ENCODE measurements around the gene AXIN1. TPM values are rescaled to one million over a fixed set of nuclear protein-coding genes. Genes with fewer than 3 reads are reported as not detected.

The AXIN1 gene
- total RNA-seq, 1 experiment from 2014 or later = 53.3 TPM

GRCh38 chr16:340370-341091 is 12.0 kb downstream of the AXIN1 start:
- no peak for TF ChIP-seq TCF7L2 (IDR thresholded peaks at IDR 0.05; ENCODE audit: low read depth, low read length)
- no peak for TF ChIP-seq REST (IDR thresholded peaks at IDR 0.05; ENCODE audit: insufficient read depth in 1 of 2, low read depth in 2 of 2, low read length in 1 of 2)
- no peak for TF ChIP-seq CTCF (IDR thresholded peaks at IDR 0.05)
- no peak for TF ChIP-seq SIN3A (IDR thresholded peaks at IDR 0.05; ENCODE audit: borderline replicate concordance, insufficient read depth, low read depth, low read length)
- no peak for TF ChIP-seq POLR2AphosphoS5 (IDR thresholded peaks at IDR 0.05; ENCODE audit: low read depth, low read length)
- BruUV-seq (replicated peaks) = no TSS peak
- intact Hi-C loops (cut with micrococcal nuclease; ENCODE audit: unreplicated experiment) = no loop called here
- ATAC-seq = no peak
- H3K9me3 ChIP-seq (ENCODE audit: control insufficient read depth, insufficient read depth, low read depth, low read length) = no peaks in the 10 kb centered on the region
- H3K36me3 ChIP-seq (ENCODE audit: control insufficient read depth, insufficient read depth, low read length) = no peaks in the 10 kb centered on the region
- POLR2A ChIA-PET = interaction anchor here (0.6 to 0.7 kb wide), 2 partner anchors 115 to 171 kb away, joined by 3 read pairs; no protein-coding TSS in a partner anchor
- CTCF ChIA-PET = no interaction called here
- no peak overlapping the region for H3K27ac ChIP-seq (ENCODE audit: low read length)
- H3K4me3 ChIP-seq (ENCODE audit: low read depth in 2 of 2, low read length in 2 of 2) = no peak overlapping the region
- no peaks in the 10 kb centered on the region for H3K27me3 ChIP-seq (ENCODE audit: control insufficient read depth, insufficient read depth, low read length)
- in situ Hi-C loops (cut with HindIII; ENCODE audit: low pct_unique_long_range_greater_than_20kb, low sequenced_read_pairs) = no loop called here
- DNase-seq (ENCODE audit: low read depth, low spot score) = no peak
- peaks cover 5% of the 10 kb centered on the region; the same call in 1 of the 2 replicates for H3K4me1 ChIP-seq (ENCODE audit: control insufficient read depth, insufficient read depth, low read length)

GRCh38 chr16:339680-340079 is 12.8 kb downstream of the AXIN1 start:
- TF ChIP-seq SIN3A (IDR thresholded peaks at IDR 0.05; ENCODE audit: borderline replicate concordance, insufficient read depth, low read depth, low read length) (no peak), REST (IDR thresholded peaks at IDR 0.05; ENCODE audit: insufficient read depth in 1 of 2, low read depth in 2 of 2, low read length in 1 of 2) (no peak), TCF7L2 (IDR thresholded peaks at IDR 0.05; ENCODE audit: low read depth, low read length) (no peak), POLR2AphosphoS5 (IDR thresholded peaks at IDR 0.05; ENCODE audit: low read depth, low read length) (no peak), CTCF (IDR thresholded peaks at IDR 0.05) (no peak)
- no peak for DNase-seq (ENCODE audit: low read depth, low spot score)
- POLR2A ChIA-PET = interaction anchor here (0.7 kb wide), 1 partner anchor 172 kb away, joined by 3 read pairs; no protein-coding TSS in a partner anchor
- Histone ChIP-seq H3K4me3 (ENCODE audit: low read depth in 2 of 2, low read length in 2 of 2) (no peak overlapping the region), H3K9me3 (ENCODE audit: control insufficient read depth, insufficient read depth, low read depth, low read length) (no peaks in the 10 kb centered on the region), H3K36me3 (ENCODE audit: control insufficient read depth, insufficient read depth, low read length) (no peaks in the 10 kb centered on the region), H3K4me1 (ENCODE audit: control insufficient read depth, insufficient read depth, low read length) (peaks cover 5% of the 10 kb centered on the region; the same call in 1 of the 2 replicates), H3K27me3 (ENCODE audit: control insufficient read depth, insufficient read depth, low read length) (no peaks in the 10 kb centered on the region), H3K27ac (ENCODE audit: low read length) (no peak overlapping the region)
- CTCF ChIA-PET = no interaction called here
- in situ Hi-C loops (cut with HindIII; ENCODE audit: low pct_unique_long_range_greater_than_20kb, low sequenced_read_pairs) = no loop called here
- no peak for ATAC-seq
- no TSS peak for BruUV-seq (replicated peaks)
- intact Hi-C loops (cut with micrococcal nuclease; ENCODE audit: unreplicated experiment) = no loop called here
